GM15510 (cell line): ENCODE measurements around the gene PPP5C.

Experiments used
- POLR2A ChIP-seq: IDR thresholded peaks from 3 replicates; pipeline ENCODE4 v1.6.1; 2011; ENCODE audit warnings: borderline replicate concordance; ENCODE audit not compliant: insufficient read length; ENCODE audit errors: extremely low read depth

PPP5C gene

GRCh38 chr19:46406976-46407375 lies 60.1 kb downstream of the PPP5C start:
- no peak for TF ChIP-seq POLR2A

DNA sequence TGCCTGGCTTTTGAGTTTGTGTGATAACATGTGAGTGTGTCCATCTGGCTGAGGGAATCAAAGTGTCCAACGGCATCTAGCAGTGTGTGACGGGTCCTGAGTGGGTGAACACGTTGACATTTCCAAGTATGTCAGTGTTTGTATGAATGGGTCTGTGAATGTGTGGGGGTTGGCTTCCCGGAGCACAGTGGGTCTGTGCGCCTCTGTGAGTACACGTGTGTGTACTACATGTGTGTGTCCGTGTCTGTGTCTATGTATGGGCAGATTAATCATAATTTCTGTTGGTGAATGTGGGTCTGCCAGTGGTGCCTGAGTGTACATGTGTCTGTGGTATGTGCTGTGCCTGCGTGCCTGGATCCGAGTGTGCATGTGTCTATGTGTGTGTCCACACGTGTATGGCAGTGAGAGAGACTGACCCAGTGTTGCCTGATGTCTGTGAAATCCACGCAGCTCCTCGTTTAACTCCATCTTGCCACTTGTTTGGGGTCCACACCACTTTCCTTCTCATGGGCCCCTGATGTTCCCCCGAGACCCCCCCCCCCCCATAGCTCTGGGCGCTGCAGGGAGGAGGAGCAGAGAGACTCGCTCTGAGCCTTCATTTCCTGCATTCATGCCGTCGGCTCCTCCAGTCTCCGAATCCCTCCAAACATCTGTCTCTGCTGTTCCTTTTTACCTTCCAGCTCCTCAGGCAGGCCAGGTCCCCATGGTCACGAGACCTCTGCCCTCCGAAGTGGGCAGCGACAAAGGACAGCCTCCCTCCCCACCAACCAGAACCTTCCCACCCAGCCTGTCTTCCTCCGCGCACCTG lies 61.2 kb downstream of the PPP5C start:
- no peak for TF ChIP-seq POLR2A

GRCh38 chr19:46408664-46409039 lies 61.8 kb downstream of the PPP5C start:
- no peak for TF ChIP-seq POLR2A

DNA sequence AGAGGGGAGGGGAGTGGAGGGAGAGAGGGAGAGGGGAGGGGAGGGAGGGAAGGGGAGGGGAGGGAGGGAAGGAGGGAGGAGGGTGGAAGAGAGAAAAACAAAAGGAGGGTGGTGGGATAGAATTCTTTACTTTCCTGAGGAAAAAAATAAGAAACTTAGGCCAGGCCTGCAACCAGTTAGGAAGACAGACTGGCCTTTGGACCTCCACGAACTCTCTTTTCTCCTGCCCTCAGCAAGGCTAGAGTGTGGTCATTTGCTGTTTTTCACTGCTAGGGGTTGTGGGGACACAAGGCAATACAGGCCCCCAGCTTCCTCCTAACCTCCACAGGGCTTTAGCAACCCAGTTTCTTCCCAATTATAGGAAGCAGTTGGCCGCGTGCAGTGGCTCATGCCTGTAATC lies 62.3 kb downstream of the PPP5C start:
- no peak for TF ChIP-seq POLR2A

- TF ChIP-seq POLR2A, result no peak
These were observed 63.6 kb downstream of the PPP5C start for GRCh38 chr19:46410205-46411087.

- TF ChIP-seq POLR2A, result no peak
These were observed 64.4 kb downstream of the PPP5C start for GRCh38 chr19:46411088-46411924.

DNA sequence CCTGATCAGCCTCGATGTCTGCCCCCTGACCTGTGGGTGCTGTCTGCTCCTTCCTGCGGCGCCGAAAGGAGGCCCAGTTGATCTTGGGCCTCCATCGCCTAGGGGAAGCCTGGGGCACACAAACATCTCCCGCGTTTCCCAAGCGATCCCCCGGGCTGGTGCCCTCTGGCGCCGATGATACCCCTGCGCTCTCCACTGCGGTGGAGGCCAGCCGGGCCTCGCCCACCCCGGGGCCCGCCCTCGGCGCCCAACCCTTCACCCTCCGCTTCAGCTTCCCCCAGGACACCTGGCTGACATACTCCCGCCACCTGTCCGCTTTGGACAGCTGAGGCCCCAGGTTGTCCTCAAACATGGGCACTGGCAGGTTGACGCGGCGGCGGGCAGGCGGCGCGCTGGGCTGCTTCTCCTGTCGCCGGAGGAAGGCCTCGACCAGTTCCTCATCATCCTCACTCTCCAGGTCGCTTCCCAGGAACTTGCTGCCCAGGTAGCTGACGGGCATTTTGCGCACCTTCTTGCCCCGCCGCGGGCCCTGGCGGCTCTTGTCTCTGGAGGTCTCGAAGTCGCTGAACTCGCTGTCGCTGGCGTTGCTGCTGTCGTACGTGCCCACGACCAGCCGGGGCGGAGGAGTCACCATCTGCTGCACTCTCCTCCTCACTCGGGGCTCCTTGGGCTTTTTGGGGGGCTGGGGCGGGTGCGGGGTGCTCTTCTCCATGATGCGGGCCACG lies 65.2 kb downstream of the PPP5C start:
- no peak for TF ChIP-seq POLR2A

- no peak for TF ChIP-seq POLR2A
These were observed 65.9 kb downstream of the PPP5C start for GRCh38 chr19:46412650-46413261.

- TF ChIP-seq POLR2A, result no peak
These were observed 66.6 kb downstream of the PPP5C start, which contains the start of gene CCDC8 for GRCh38 chr19:46413262-46414031. CCDC8 (minus strand) TSS chr19:46413564; CDS start chr19:46412810, 754 bp downstream.

- no peak for TF ChIP-seq POLR2A
These were observed 73.2 kb downstream of the PPP5C start for GRCh38 chr19:46420056-46420455.

- TF ChIP-seq POLR2A, result no peak
These were observed 75.5 kb downstream of the PPP5C start for GRCh38 chr19:46422344-46422743.

- TF ChIP-seq POLR2A, result no peak
These were observed 76.3 kb downstream of the PPP5C start for GRCh38 chr19:46423188-46423587.

GRCh38 chr19:46426035-46426505 lies 79.2 kb downstream of the PPP5C start:
- no peak for TF ChIP-seq POLR2A
